Hepatocyte (in vitro differentiated cells): ENCODE results near the gene C3orf38. TPM values are rescaled to one million over a fixed set of nuclear protein-coding genes. Genes with fewer than 3 reads are reported as not detected.

Experiments
- DNase-seq: peaks from one replicate; pipeline ENCODE4 v3.0.0-alpha.2; 2016; ENCODE audit warnings: low spot score
- H2AFZ ChIP-seq: fragments of 200-600 bp; sonication (generic); 2 replicates; pipeline ENCODE4 v1.6.0; 2016; ENCODE audit warnings: antibody characterized with exemption, mild to moderate bottlenecking
- H3K27ac ChIP-seq: fragments of 200-600 bp; sonication (generic); 2 replicates; pipeline ENCODE4 v1.5.1; 2016; ENCODE audit warnings: mild to moderate bottlenecking
- H3K27me3 ChIP-seq: fragments of 200-600 bp; sonication (generic); 2 replicates; pipeline ENCODE4 v1.6.1; 2016
- H3K36me3 ChIP-seq: fragments of 200-600 bp; sonication (generic); replicated peaks from 2 replicates; pipeline ENCODE4 v1.5.1; 2016; ENCODE audit warnings: low read depth; ENCODE audit not compliant: insufficient read depth
- H3K4me1 ChIP-seq: fragments of 200-600 bp; sonication (generic); 2 replicates; pipeline ENCODE4 v1.5.1; 2016; ENCODE audit warnings: mild to moderate bottlenecking, moderate library complexity; ENCODE audit not compliant: insufficient read depth
- H3K4me2 ChIP-seq: fragments of 200-600 bp; sonication (generic); 2 replicates; pipeline ENCODE4 v1.6.0; 2016
- H3K4me3 ChIP-seq: fragments of 200-600 bp; sonication (generic); 2 replicates; pipeline ENCODE4 v1.5.1; 2016; ENCODE audit warnings: mild to moderate bottlenecking
- H3K79me2 ChIP-seq: fragments of 200-600 bp; sonication (generic); 2 replicates; pipeline ENCODE4 v1.6.0; 2017; ENCODE audit warnings: mild to moderate bottlenecking
- H3K9me2 ChIP-seq: fragments of 200-600 bp; sonication (generic); replicated peaks from 2 replicates; pipeline ENCODE4 v1.6.0; 2017; ENCODE audit warnings: mild to moderate bottlenecking; ENCODE audit not compliant: insufficient read depth
- H3K9me3 ChIP-seq: fragments of 200-600 bp; sonication (generic); 2 replicates; pipeline ENCODE4 v1.5.1; 2016; ENCODE audit warnings: low read depth, mild to moderate bottlenecking
- H4K20me1 ChIP-seq: fragments of 200-600 bp; sonication (generic); 2 replicates; pipeline ENCODE4 v1.6.0; 2016; ENCODE audit warnings: mild to moderate bottlenecking; ENCODE audit not compliant: insufficient read depth, poor library complexity, severe bottlenecking
- CTCF ChIP-seq: fragments of 200-600 bp; sonication (generic); IDR thresholded peaks from 2 replicates; pipeline ENCODE4 v1.5.1; 2016; ENCODE audit warnings: antibody characterized with exemption, mild to moderate bottlenecking; ENCODE audit not compliant: poor library complexity
- EZH2 ChIP-seq: fragments of 200-600 bp; sonication (generic); IDR thresholded peaks from 2 replicates; pipeline ENCODE4 v1.6.1; 2016; ENCODE audit warnings: antibody characterized with exemption, mild to moderate bottlenecking, borderline replicate concordance
- EZH2phosphoT487 ChIP-seq: fragments of 200-600 bp; sonication (generic); IDR thresholded peaks from one replicate; pipeline ENCODE4 v1.6.1; 2018; ENCODE audit warnings: antibody characterized with exemption, mild to moderate bottlenecking, low read depth, moderate library complexity; ENCODE audit not compliant: unreplicated experiment, severe bottlenecking
- WGBS: methylation state at CpG from one replicate; pipeline ENCODE4 v1.1.6; 2016; ENCODE audit warnings: low lambda C conversion rate; ENCODE audit errors: missing lambda C conversion rate; 5-methylcytosine and 5-hydroxymethylcytosine counted together
- polyA plus RNA-seq: library from polyadenylated mRNA; unstranded; fragments of >200 nt; fragmentation: Nextera tagmentation; extraction: Ambion mirVana; gene quantifications from 2 replicates; pipeline ENCODE4 v1.2.1, GENCODE V29; 2016
- total RNA-seq: library from RNA; depleted of rRNA; stranded (reverse); fragments of >200 nt; gene quantifications from 2 replicates; pipeline ENCODE4 v1.2.3, GENCODE V29; 2014

C3orf38 gene
- total and polyA plus RNA-seq, 2 experiments from 2014 or later = 15.3 to 35.5 TPM

GRCh38 chr3:88152841-88153240 lies 3.1 kb downstream of the C3orf38 start:
- Histone ChIP-seq H3K36me3 (no peaks in the 10 kb centered on the region), H3K27me3 (no peaks in the 10 kb centered on the region), H3K9me2 (no peaks in the 10 kb centered on the region), H3K9me3 (no peaks in the 10 kb centered on the region), H4K20me1 (peaks cover 10% of the 10 kb centered on the region), H3K79me2 (peaks cover 83% of the 10 kb centered on the region), H3K4me2 (no peak overlapping the region), H3K27ac (no peak overlapping the region), H3K4me1 (no peaks in the 10 kb centered on the region), H2AFZ (no peak overlapping the region), H3K4me3 (no peak overlapping the region)
- no peak for DNase-seq
- 94% methylated on average over 2 of the region's 2 CpGs for WGBS
- TF ChIP-seq CTCF (no peak), EZH2 (no peak), EZH2phosphoT487 (no peak)

GRCh38 chr3:88166419-88166971 lies 16.7 kb downstream of the C3orf38 start:
- Histone ChIP-seq H3K4me2 (no peak overlapping the region), H3K36me3 (no peaks in the 10 kb centered on the region), H3K9me2 (no peaks in the 10 kb centered on the region), H2AFZ (no peak overlapping the region), H3K9me3 (no peaks in the 10 kb centered on the region), H3K4me1 (no peaks in the 10 kb centered on the region), H3K27ac (no peak overlapping the region), H4K20me1 (no peaks in the 10 kb centered on the region), H3K4me3 (no peak overlapping the region), H3K79me2 (no peaks in the 10 kb centered on the region), H3K27me3 (no peaks in the 10 kb centered on the region)
- TF ChIP-seq EZH2phosphoT487 (no peak), EZH2 (no peak), CTCF (no peak)
- DNase-seq = no peak
- 99% methylated on average over 2 of the region's 2 CpGs for WGBS

GRCh38 chr3:88167173-88167572 lies 17.4 kb downstream of the C3orf38 start:
- Histone ChIP-seq H3K4me2 (no peak overlapping the region), H4K20me1 (no peaks in the 10 kb centered on the region), H3K27ac (no peak overlapping the region), H3K79me2 (no peaks in the 10 kb centered on the region), H2AFZ (no peak overlapping the region), H3K4me3 (no peak overlapping the region), H3K4me1 (no peaks in the 10 kb centered on the region), H3K36me3 (no peaks in the 10 kb centered on the region), H3K9me3 (no peaks in the 10 kb centered on the region), H3K9me2 (no peaks in the 10 kb centered on the region), H3K27me3 (no peaks in the 10 kb centered on the region)
- TF ChIP-seq EZH2 (no peak), EZH2phosphoT487 (no peak), CTCF (no peak)
- 92% methylated on average over 6 of the region's 6 CpGs for WGBS
- DNase-seq = no peak
